Stimulated activated CD8-positive, alpha-beta memory T cell treated with anti-CD3 and anti-CD28 coated beads, Interleukin-7, amount 100 ng/mL, for 1 hour (primary cell): ENCODE data around the gene NLRP5.
"Not testable (repeated sequence)": the region's sequence is repeated elsewhere in the genome, so short reads cannot be mapped to it uniquely, and the experiment has no call there.

Experiments used
- DNase-seq, 2 donors: peaks; one replicate each; pipeline ENCODE4 v3.0.0-alpha.2; 2020; ENCODE audit warnings: low read depth in 2 of 2

NLRP5 gene

DNA sequence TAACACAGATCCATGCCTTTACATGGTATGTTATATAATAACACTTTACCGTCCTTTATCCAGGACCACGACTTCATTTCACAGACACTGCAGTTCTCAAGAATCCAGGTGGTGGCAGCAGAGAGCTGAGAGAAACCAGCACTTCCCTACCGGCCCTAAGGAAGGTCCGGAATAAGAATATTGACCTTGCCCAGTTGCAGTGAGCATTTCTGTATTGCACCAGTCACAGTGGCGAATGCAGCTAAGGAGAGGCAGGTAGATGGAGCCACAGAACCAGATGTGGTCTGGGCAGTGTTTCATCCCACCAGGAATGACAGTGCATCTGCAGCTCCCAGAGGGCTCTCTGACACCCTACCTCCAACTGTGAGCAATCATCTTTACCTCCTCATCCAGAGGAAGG lies 89.9 kb downstream of the NLRP5 start:
- no peak for DNase-seq

DNA sequence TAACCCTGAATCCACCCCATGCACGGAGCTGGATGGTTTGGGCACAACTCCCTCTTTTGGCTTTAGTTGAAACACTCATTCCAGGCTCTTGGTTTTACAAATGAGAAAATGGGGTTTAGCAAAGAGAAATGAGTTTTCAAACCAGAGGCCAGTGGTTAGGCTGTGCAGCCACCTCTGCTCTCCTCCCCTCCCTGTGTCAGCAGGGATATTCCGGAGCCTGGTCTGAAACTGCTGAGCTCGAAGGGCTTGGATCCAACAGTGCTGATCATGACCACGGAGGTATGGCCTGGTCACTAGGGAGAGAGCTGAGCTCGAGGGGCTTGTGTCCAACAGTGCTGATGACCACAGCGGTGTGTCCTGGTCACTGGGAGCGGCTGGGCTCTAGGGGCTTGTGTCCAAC lies 93.0 kb downstream of the NLRP5 start:
- DNase-seq, result no peak

GRCh38 chr19:56080669-56081401 lies 94.3 kb downstream of the NLRP5 start:
- peak; percentile 37 to 52 for DNase-seq

GRCh38 chr19:56083668-56084067 lies 97.1 kb downstream of the NLRP5 start:
- no peak for DNase-seq

DNA sequence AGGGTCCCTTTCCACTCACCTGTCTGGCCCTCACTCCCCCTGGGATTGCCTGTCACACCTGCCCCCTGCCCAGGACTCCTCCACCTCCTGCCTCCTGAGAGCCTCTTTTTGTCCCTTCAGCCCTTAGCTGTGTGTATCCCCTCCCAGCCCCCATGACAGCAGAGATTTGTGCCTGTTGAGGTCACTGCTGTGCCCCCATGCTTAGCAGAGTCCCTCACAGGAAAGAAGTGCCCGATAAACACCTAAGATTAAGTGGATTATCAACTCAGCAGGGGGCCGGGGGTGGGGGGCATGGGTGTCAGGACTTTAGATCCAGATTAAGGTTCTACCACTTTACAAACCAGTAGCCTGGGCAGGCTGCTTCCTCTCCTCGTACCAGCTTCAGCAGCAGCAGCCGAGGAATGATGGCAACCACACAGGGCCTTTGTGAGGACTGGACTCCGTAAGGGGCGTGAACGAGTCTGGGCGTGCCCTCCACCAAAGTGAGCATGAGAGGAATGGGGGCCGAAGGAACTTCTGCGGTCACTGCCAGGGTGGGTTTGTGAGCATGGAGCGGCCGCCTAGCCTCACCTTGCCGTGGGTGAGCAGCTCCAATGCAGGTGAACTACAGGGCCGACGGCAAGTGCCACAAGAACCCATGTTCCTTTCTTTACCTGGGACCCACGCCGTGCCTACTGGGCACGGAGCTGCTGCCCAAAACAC lies 98.4 kb downstream of the NLRP5 start:
- no peak for DNase-seq

DNA sequence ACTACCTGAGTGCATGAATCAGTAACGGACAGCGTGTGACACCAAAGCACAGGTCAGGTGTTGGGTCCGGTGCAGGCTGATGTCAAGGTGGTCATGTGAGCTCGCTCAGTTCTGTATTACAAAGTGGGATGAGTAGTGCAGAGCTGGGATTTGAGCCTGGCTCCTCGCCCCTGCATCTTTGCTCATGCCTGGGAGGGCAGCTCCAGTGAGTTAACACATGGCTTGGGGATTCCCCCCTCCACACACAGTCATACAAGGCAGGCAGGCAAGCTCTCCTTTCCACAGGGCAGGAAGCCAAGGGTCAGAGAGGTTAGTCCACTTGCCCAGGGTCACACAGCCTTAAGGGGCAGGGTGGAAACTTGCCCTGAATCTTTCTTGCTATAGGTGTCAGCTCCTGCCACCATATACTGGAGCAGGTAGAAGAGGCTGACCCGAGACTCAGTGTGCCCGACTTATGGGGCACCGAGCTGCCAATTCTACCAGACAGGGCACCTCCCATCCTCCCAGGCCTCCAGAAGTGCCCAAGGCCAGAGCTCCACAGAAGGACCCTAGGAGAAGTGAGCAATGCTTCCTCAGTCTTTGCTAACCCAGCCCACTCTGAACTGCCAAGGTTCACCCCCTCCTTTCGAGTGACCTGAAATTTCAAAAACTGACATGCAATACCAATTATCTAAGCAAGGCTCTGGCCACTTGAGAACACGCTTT lies 99.1 kb downstream of the NLRP5 start:
- no peak for DNase-seq

DNA sequence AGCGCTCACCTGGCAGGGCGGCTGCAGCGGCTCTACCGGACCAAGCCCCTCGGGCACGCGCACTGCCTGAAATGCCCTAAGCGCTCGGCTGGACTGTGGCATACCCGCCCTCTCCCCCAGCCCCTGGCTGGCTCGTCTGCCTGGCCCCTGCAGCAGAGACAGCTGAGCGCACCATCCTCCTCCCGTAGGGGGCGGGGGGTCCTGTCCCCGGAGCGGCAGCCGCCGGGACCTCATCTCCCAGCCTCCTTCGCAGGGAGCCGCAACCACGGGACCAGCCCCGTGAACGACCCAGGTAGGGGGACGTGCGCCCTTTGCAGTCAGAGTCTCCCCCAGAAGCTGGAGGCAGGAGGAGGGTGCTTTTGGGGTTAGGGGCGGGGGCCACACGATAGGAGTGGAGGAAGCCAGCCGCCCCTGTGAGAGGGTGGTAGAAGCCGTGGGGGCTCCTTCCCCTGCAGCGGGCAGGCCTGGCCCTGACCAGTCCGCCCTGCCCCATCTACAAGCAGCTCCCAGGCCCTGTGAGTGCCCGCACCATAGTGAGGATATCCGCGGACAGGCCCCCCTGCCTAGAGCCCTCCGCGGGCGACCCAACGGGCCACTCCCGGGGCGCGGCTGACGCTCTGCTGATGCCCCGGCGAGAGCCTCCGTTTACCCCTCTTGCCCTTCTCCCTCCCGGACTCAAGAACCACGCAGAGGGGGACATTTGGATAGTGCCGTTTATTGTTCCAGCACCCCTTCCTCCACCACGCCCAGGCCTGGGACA lies 100.3 kb downstream of the NLRP5 start:
- DNase-seq, result no peak

DNA sequence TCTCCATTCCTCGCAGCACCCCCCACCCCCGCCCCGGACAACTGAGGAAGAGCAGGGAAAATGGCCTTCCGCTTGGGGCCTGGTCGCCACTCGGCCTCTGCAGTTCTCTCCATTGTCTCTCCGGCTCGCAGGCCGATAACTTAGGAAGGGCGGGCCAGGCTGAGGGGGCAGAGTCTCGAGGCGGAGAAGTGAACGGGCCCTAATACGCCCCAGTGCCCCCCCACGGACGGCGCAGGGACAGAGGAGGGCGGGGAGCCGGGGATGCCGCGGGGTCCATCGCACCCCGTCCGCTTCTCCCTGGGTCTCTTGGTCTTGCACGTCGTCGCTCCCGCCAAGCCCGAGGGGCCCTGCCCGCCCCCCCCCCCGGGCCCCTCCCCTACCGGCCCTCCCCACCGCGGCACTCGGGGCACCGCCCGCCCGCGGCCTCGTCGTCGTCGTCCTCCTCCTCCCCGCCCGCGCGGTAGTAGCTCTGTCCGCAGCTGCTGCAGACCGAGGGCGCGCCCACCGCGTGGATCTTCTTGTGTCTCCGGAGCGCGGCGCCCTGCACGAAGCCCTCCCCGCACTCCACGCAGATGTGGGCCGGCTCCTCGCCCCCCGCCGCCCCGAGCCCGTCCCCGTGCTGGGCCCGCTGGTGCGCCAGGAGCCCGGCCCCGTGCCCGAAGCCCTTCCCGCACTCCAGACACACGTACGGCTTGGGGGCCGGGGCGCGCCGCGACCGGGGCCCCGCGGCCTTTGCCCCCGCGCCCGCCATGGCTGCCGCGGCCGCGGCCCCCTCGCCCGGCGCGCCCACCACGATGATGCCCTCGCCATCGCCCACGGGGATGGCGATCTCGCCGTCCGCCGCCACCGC lies 101.3 kb downstream of the NLRP5 start:
- no peak for DNase-seq

- DNase-seq, result no peak
These were observed 102.1 kb downstream of the NLRP5 start for GRCh38 chr19:56088497-56089215.

- no peak for DNase-seq
These were observed 102.8 kb downstream of the NLRP5 start for GRCh38 chr19:56089344-56089743.

DNA sequence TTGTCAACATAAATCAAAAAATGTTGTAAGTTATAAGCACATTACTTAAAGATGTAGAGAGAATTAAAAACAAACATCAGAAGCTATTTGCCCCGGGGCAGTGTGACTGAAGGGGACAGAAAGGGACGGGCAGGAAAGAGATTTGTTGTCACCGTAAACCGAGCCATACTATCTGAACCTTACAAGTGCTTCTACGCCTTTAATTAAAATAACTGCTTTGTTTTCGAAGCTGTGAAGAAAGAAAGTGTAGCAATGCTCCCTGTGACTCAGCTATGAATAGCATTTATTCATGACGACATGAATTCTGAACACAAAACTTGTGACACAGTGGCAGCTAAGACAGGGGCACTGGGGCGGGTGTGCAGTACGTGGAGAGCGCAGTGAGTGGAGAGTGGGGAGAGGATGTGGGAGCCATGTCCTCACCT lies 104.5 kb downstream of the NLRP5 start:
- DNase-seq, result no peak

- no peak for DNase-seq
These were observed 105.4 kb downstream of the NLRP5 start for GRCh38 chr19:56091751-56092546.

DNA sequence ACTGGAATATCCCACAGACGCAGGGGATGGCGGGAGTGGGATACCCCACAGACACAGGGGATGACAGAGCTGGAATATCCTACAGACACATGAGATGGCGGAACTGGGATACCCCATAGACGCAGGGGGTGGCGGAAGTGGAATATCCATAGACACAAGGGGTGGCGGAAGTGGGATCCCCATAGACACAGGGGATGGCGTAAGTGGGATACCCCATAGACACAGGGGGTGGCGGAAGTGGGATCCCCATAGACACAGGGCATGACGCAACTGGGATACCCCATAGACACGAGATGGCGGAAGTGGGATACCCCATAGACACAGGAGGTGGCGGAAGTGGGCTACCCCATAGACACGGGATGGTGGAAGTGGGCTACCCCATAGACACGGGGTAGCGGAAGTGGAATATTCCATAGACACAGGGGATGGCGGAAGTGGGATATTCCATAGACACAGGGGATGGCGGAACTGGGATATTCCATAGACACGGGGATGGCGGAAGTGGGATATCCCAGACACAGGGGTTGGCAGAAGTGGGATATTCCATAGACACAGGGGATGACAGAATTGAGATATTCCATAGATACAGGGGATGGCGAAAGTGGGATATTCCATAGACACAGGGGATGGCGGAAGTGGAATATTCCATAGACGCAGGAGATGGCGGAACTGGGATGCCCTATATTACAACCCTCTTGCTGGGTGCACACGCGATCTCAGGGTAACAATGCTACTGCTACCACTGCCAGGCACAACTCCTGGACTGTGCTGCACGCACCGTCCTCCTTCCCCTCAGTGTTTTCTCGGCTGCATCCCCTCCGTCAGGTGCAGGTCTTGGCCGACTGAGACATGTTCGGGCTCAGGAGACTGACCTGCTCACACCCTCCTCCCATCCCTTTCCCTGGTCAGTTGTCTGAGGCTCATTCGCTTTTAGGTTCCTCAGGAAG lies 106.4 kb downstream of the NLRP5 start:
- DNase-seq, result no peak

- no peak for DNase-seq
These were observed 107.9 kb downstream of the NLRP5 start for GRCh38 chr19:56094449-56094848.

DNA sequence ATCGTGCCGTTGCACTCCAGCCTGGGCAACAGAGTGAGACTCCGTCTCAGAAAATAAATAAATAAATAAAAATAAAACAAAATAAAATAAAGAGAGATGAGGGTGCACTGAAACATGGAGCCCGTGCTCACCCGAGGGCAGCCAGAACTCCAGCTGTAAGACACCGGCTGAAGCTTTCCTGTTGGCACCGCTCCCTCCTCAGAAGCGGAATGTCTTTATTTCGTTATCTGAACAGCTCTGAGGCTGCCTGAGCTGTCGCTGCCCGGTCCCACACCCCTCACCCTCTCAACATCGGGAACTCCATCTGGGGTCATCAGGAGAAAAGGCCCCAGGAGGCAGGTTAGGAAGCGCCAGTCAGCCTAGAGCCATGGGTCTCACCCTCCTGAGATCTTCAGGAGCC lies 110.1 kb downstream of the NLRP5 start:
- DNase-seq, result no peak

GRCh38 chr19:56097306-56097705 lies 110.7 kb downstream of the NLRP5 start:
- no peak for DNase-seq

- DNase-seq, result no peak
These were observed 111.2 kb downstream of the NLRP5 start for GRCh38 chr19:56097776-56098175.

DNA sequence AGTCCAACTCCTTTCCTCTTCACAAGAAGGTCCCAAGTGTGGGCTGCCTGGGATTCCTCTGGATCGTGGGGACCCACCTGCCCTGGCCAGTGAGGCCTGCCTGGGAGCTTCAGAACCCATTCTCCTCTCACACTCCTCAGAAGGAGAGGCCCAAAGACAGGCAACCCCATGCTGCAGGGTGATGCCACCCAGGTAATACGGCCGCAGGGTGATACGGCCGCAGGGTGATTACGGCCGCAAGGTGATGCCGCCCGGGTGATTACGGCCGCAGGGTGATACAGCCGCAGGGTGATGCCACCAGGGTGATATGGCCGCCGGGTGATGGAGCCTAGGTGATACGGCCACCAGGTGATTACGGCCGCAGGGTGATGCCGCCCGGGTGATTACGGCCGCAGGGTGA lies 111.7 kb downstream of the NLRP5 start:
- not testable (repeated sequence) for DNase-seq
